HepG2 (cell line): Measurements from ENCODE around the gene CHMP1B. TPM values are rescaled to one million over a fixed set of nuclear protein-coding genes. Genes with fewer than 3 reads are reported as not detected.

Experiments used
- ATAC-seq: fragments of 200-7000 bp; cut with Tn5 transposase; 3 replicates; pipeline ENCODE4 v1.9.1; 2020; ENCODE audit warnings: mild to moderate bottlenecking, moderate library complexity
- BruUV-seq: library from RNA; stranded (reverse); fragments of 400-500 nt; replicated peaks from 2 replicates; lab custom pipeline; 2021; lab: Mats Ljungman, UMichigan
- CTCF ChIA-PET: fragments of 300-600 bp; formaldehyde crosslinking; extraction: SDS; loops from one replicate; lab custom pipeline; 2021; ENCODE audit warnings: low total read pairs, inconsistent platforms, low intra/inter-chr PET ratio; lab: Yijun Ruan, JAX
- POLR2A ChIA-PET: fragments of 350-600 bp; sonication (Branson Sonifier 250); formaldehyde crosslinking; loops from one replicate; lab custom pipeline; 2020; ENCODE audit warnings: antibody characterized with exemption, inconsistent platforms; lab: Yijun Ruan, JAX
- DNase-seq: peaks from one replicate; pipeline ENCODE4 v3.0.0-alpha.2; 2015; ENCODE audit warnings: low spot score
- FAIRE-seq: peaks from 3 replicates; lab custom pipeline; 2011; peaks lifted over from hg19 to GRCh38; lab: Jason Lieb, UNC
- H2AFZ ChIP-seq: one replicate; pipeline ENCODE4 v1.6.1; 2011; ENCODE audit warnings: low read length, inconsistent platforms
- H3K27ac ChIP-seq: fragments of 300-600 bp; 3 replicates; pipeline ENCODE4 v1.8.0; 2011; ENCODE audit warnings: mixed run types, mild to moderate bottlenecking, mixed read lengths, low read length, inconsistent platforms; ENCODE audit not compliant: insufficient read depth; ENCODE audit errors: extremely low read length
- H3K27me3 ChIP-seq, 2 experiments: fragments of 200-600 bp in 1 of 2; 2 replicates in 1 of 2; 3 replicates in 1 of 2; pipeline versions ENCODE4 v1.6.0 to v1.8.0; 2011; ENCODE audit warnings: low read length in 2 of 2, mild to moderate bottlenecking in 2 of 2, moderate library complexity in 2 of 2, inconsistent platforms in 1 of 2; ENCODE audit not compliant: insufficient read depth in 2 of 2, control insufficient read depth in 1 of 2
- H3K36me3 ChIP-seq, 2 experiments: fragments of 200-600 bp in 1 of 2; replicated peaks in 1 of 2; 2 replicates in 1 of 2; 3 replicates in 1 of 2; pipeline versions ENCODE4 v1.5.1 to v1.8.0; 2011; ENCODE audit warnings: low read length in 2 of 2, inconsistent platforms in 1 of 2; ENCODE audit not compliant: insufficient read depth in 2 of 2, control insufficient read depth in 1 of 2
- H3K4me1 ChIP-seq: 2 replicates; pipeline ENCODE4 v1.5.1; 2012; ENCODE audit warnings: low read length, inconsistent platforms; ENCODE audit not compliant: insufficient read depth
- H3K4me2 ChIP-seq: 2 replicates; pipeline ENCODE4 v1.6.0; 2011; ENCODE audit warnings: low read depth, low read length, inconsistent platforms
- H3K4me3 ChIP-seq, 3 experiments: fragments of 200-600 bp in 1 of 3; sonication (generic), shearing (Covaris generic) in 1 of 3; replicated peaks in 1 of 3; 2 replicates each; pipeline ENCODE4 v1.5.1; 2011 to 2016; ENCODE audit warnings: low read length in 3 of 3, inconsistent platforms in 2 of 3, low read depth in 2 of 3, mild to moderate bottlenecking in 2 of 3, control low read depth in 1 of 3, mixed read lengths in 1 of 3; ENCODE audit not compliant: insufficient read depth in 1 of 3
- H3K79me2 ChIP-seq: one replicate; pipeline ENCODE4 v1.6.1; 2011; ENCODE audit warnings: low read length, inconsistent platforms; ENCODE audit not compliant: insufficient read depth
- H3K9ac ChIP-seq: 2 replicates; pipeline ENCODE4 v1.6.0; 2011; ENCODE audit warnings: mild to moderate bottlenecking, low read depth, low read length, inconsistent platforms; ENCODE audit not compliant: insufficient read depth
- H3K9me3 ChIP-seq: 2 replicates; pipeline ENCODE4 v1.5.1; 2012; ENCODE audit warnings: mild to moderate bottlenecking, low read length
- H4K20me1 ChIP-seq: 2 replicates; pipeline ENCODE4 v1.6.0; 2011; ENCODE audit warnings: inconsistent platforms, mild to moderate bottlenecking, low read length, moderate library complexity; ENCODE audit not compliant: insufficient read depth
- ARID4A ChIP-seq: sonication (generic); formaldehyde crosslinking; IDR thresholded peaks from 2 replicates; pipeline ENCODE4 v1.5.0; 2020; ENCODE audit warnings: mild to moderate bottlenecking, missing genetic modification reagents, borderline replicate concordance
- ARNTL ChIP-seq: sonication (generic); formaldehyde crosslinking; IDR thresholded peaks from 2 replicates; pipeline ENCODE4 v1.4.0; 2020; ENCODE audit warnings: mild to moderate bottlenecking, missing genetic modification reagents
- HCFC1 ChIP-seq: fragments of 150-350 bp; IDR thresholded peaks from 2 replicates; pipeline ENCODE4 v1.6.1; 2014; ENCODE audit warnings: low read depth, low read length
- HNRNPK ChIP-seq: fragments of 200-400 bp; formaldehyde crosslinking; IDR thresholded peaks from 2 replicates; pipeline ENCODE4 v1.6.1; 2018; ENCODE audit warnings: low read length, low read depth, moderate library complexity, mild to moderate bottlenecking; ENCODE audit not compliant: poor library complexity, severe bottlenecking
- KAT8 ChIP-seq: IDR thresholded peaks from 2 replicates; pipeline ENCODE4 v1.6.1; 2016; ENCODE audit warnings: missing genetic modification reagents, missing compliant biosample characterization
- KIAA2018 ChIP-seq: sonication (generic); formaldehyde crosslinking; IDR thresholded peaks from 2 replicates; pipeline ENCODE4 v1.5.0; 2020; ENCODE audit warnings: mild to moderate bottlenecking, missing genetic modification reagents, borderline replicate concordance
- PRMT3 ChIP-seq: sonication (generic); formaldehyde crosslinking; IDR thresholded peaks from 2 replicates; pipeline ENCODE4 v1.8.1; 2022; ENCODE audit warnings: low read depth, mild to moderate bottlenecking, moderate library complexity, missing genetic modification reagents, borderline replicate concordance
- PRPF4 ChIP-seq: fragments of 200-400 bp; formaldehyde crosslinking; IDR thresholded peaks from 2 replicates; pipeline ENCODE4 v1.6.1; 2016; ENCODE audit warnings: low read length, low read depth; ENCODE audit not compliant: poor library complexity, severe bottlenecking
- SALL2 ChIP-seq: sonication (generic); formaldehyde crosslinking; IDR thresholded peaks from 2 replicates; pipeline ENCODE4 v1.8.1; 2023; ENCODE audit warnings: mild to moderate bottlenecking, missing genetic modification reagents, inconsistent platforms
- TARDBP ChIP-seq: sonication (generic); formaldehyde crosslinking; IDR thresholded peaks from 2 replicates; pipeline ENCODE4 v1.8.0; 2022; ENCODE audit warnings: mild to moderate bottlenecking, missing genetic modification reagents
- ZC3H13 ChIP-seq: sonication (generic); formaldehyde crosslinking; IDR thresholded peaks from 2 replicates; pipeline ENCODE4 v1.8.1; 2023; ENCODE audit warnings: mild to moderate bottlenecking, missing genetic modification reagents, moderate library complexity
- ZFP36L1 ChIP-seq: sonication (generic); formaldehyde crosslinking; IDR thresholded peaks from 2 replicates; pipeline ENCODE4 v1.8.0; 2022; ENCODE audit warnings: mild to moderate bottlenecking, missing genetic modification reagents, moderate library complexity
- ZNF891 ChIP-seq: sonication (generic); formaldehyde crosslinking; IDR thresholded peaks from 2 replicates; pipeline ENCODE4 v1.5.0; 2020; ENCODE audit warnings: mild to moderate bottlenecking, missing genetic modification reagents
- WGBS: methylation state at CpG from one replicate; pipeline ENCODE4 v1.1.6; 2017; ENCODE audit warnings: low lambda C conversion rate; 5-methylcytosine and 5-hydroxymethylcytosine counted together
- in situ Hi-C: cut with HindIII; loops from 2 replicates; pipeline ENCODE4 v1.10.0; 2017; ENCODE audit warnings: low pct_unique_long_range_greater_than_20kb; ENCODE audit not compliant: extremely low pct_ligation_motif_present
- intact Hi-C: fragments of 100-400 bp; cut with micrococcal nuclease; formaldehyde crosslinking; loops from one replicate; pipeline ENCODE4 v1.10.0; 2022; ENCODE audit not compliant: unreplicated experiment
- polyA plus RNA-seq, 8 experiments: library from polyadenylated mRNA; depleted of rRNA in 3 of 8; stranded (reverse) in 7 of 8; unstranded in 1 of 8; fragments of >200 nt; fragmentation: Illumina TruSeq in 4 of 8; extraction: Trizol in 4 of 8; gene quantifications; 2 replicates each; pipeline versions ENCODE4 v1.2.1 to v1.2.3, GENCODE V29; 2011 to 2016; ENCODE audit warnings: low read depth in 4 of 8, missing spikeins in 1 of 8, mixed read lengths in 1 of 8; ENCODE audit not compliant: insufficient read depth in 1 of 8
- total RNA-seq, 5 experiments: library from RNA; depleted of rRNA; stranded (reverse); fragments of >200 nt; fragmentation: Illumina TruSeq; extraction: Trizol; gene quantifications; 2 replicates each; pipeline ENCODE4 v1.2.3, GENCODE V29; 2016; ENCODE audit warnings: low read depth in 1 of 5

The CHMP1B gene
- total and polyA plus RNA-seq, 2 of the 13 experiments (the other 11 are each of a cell fraction or from before 2014, with no cell fraction given), result 18.8 to 20.2 TPM

DNA sequence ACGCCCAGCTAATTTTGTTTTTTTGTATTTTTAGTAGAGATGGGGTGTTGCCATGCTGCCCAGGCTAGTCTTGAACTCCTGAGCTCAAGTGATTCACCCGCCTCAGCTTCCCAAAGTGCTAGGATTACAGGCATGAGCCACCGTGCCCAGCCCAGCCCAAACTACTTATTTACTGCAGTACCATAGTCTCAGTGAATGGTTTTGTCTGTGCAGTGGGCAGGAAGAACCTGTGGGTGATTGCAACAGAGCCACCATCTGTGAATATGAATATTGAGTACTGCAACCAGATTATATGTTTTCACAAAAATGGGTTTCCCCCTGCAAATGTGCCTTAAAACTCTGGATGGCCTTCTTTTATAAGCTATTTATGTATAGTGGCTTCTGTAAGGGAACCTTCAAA is 47.9 kb downstream of the CHMP1B start:
- no peak for ATAC-seq
- FAIRE-seq, result no peak
- Histone ChIP-seq H4K20me1 (no peaks in the 10 kb centered on the region), H3K4me2 (no peak overlapping the region), H3K27ac (no peak overlapping the region), H3K4me3 (no peak overlapping the region), H3K4me1 (no peaks in the 10 kb centered on the region), H3K9ac (no peak overlapping the region), H3K9me3 (no peaks in the 10 kb centered on the region), H3K36me3 (no peaks in the 10 kb centered on the region; a peak in 2 of 5 replicates), H2AFZ (no peak overlapping the region), H3K27me3 (no peaks in the 10 kb centered on the region), H3K79me2 (no peaks in the 10 kb centered on the region)
- in situ Hi-C loops (no loop called here), intact Hi-C loops (no loop called here)
- DNase-seq, result no peak
- 97% methylated on average over 3 of the region's 3 CpGs for WGBS
- POLR2A ChIA-PET, result interaction anchor here (0.9 kb wide), 1 partner anchor 10 kb away, joined by 3 read pairs; no protein-coding TSS in a partner anchor
- CTCF ChIA-PET, result no interaction called here
- BruUV-seq, result no TSS peak
- TF ChIP-seq TARDBP (CRISPR knock-in tag) (no peak), ARID4A (no peak), KIAA2018 (CRISPR knock-in tag) (no peak), KAT8 (no peak), ARNTL (CRISPR knock-in tag) (no peak), ZFP36L1 (CRISPR knock-in tag) (no peak), PRMT3 (CRISPR knock-in tag) (no peak), SALL2 (CRISPR knock-in tag) (no peak), ZNF891 (CRISPR knock-in tag) (no peak), HNRNPK (no peak), ZC3H13 (CRISPR knock-in tag) (no peak), PRPF4 (no peak), HCFC1 (no peak)
